NCI-H1105 treated with DMSO at 0.1 percent for 48 hours (cell line): ENCODE results near the gene ZNF385C.
"Not testable (repeated sequence)": the region's sequence is repeated elsewhere in the genome, so short reads cannot be mapped to it uniquely, and the experiment has no call there.

Experiments
- DNase-seq: peaks from one replicate; lab custom pipeline; 2025; lab: John Stamatoyannopoulos, UW

Gene ZNF385C, protein sequence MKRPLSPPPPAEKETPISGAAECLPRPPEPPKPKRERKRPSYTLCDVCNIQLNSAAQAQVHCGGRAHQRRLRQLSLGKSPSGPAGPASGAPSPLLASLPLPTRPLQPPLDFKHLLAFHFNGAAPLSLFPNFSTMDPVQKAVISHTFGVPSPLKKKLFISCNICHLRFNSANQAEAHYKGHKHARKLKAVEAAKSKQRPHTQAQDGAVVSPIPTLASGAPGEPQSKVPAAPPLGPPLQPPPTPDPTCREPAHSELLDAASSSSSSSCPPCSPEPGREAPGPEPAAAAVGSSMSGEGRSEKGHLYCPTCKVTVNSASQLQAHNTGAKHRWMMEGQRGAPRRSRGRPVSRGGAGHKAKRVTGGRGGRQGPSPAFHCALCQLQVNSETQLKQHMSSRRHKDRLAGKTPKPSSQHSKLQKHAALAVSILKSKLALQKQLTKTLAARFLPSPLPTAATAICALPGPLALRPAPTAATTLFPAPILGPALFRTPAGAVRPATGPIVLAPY

DNA sequence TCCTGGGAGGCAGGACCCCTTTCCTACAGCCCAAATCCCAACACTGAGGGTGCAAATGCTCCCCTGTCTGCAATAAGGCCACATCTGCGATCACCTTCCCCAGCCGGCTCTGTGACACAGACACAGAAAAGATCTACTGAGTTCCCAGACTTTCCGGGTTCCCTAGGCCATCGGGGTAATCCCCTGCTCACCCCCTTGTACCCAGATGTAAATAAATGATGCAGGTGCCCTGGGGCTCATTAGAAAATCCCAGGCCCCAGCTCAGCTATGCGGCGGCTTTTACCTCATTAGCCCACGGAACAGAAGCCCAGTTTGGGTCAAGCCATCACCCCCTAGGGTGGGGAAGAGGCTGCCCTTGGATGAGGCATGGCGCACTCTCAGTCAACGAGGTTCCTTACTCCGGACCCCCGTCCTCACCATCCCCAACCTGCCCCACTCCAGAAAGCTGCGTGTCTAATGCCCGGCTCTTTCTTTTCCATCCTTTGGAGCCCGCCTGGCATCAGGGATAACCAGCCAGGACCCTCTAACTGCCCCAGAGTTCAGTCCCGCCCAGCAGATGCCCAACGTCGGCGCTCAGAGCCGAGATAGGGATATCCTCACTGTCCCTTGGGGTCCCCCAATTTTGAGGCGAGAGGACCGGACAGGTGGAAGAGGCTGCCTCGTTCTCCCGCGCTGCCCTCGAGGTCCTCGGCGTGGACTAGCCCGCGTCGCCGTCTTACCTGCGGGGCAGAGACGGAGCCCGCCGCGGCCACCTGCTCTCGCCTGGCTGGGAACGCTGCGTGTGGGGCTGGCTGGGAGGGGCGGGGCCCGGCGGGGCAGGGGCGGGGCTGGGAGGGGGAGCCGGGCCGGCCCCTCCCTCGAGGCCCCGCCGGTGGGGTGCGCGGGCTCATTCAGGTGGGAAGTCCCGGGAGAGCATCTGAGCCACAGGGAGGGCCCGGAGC is at the start of gene ZNF385C:
Gene ZNF385C (minus strand): TSS at position 783 of the 941 bp plus-strand sequence. CDS start 35,417 bp downstream, outside the sequence.
- no peak for DNase-seq

DNA sequence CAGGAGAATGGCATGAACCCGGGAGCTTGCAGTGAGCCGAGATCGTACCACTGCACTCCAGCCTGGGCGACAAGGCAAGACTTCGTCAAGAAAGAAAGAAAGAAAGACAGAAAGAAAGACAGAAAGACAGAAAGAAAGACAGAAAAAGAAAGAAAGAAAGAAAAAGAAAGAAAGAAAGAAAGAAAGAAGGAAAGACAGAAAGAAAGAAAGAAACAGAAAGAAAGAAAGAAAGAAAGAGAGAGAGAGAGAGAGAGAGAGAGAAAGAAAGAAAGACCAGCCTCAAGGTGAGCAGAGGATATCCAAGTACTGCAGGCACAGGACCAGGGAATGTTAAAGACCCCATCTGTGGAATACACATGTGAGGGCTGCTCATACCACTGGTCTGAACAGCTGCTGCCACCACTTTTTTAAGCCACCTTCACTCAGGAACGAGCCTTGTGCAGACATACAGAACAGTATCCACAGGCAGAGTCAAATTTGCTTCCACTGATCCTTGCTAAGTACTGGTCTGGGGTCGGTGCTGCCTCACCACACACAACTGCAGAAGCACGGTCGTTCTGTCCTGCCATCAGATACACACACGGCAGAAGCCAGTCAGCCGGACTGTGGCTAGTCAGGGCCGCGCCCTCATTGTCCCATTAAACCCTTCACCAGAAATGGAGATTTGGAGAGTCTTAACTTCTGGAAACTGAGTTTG is 48.8 kb upstream of the ZNF385C start:
- no peak for DNase-seq

DNA sequence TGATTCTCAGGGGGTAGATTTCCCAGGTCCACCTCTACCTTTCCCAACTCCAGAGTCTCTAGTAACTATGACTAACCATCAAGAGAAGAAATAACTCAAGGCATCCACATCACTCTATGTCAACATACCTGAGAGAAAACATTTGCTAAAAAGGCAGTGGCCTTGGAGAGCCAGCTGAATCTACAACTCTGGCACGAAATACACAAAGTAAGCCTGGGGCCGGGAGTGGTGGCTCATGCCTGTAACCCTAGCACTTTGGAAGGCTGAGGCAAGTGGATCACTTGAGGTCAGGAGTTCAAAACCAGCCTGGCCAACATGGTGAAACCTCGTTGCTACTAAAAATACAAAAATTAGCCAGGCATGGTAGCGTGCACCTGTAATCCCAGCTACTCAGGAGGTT is 44.9 kb upstream of the ZNF385C start:
- not testable (repeated sequence) for DNase-seq

DNA sequence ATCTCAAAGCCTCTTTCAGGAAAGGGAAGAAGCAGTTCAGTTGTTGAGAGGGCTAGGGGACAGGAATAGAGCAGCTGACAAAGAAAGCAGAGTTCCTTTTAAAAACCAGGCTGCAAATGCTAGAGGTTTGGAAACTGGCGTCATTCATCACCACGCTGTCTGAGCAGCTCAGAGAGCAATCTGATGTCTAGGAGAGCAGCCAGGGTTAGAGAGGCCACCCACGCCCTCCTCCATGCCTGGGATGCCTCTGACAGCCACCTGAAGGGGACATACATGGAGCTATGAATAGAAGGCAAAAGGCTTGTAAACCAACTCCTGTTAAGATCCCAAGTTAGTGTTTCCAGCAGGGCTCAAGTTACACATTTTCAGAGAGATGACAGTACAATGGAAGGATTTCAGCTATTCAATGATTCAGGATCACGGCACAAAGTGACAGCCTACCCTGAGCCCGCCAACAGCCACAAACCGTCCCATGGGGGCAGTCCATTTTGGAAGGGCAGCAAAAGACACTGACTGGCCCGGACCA is 44.2 kb upstream of the ZNF385C start:
- DNase-seq: no peak

DNA sequence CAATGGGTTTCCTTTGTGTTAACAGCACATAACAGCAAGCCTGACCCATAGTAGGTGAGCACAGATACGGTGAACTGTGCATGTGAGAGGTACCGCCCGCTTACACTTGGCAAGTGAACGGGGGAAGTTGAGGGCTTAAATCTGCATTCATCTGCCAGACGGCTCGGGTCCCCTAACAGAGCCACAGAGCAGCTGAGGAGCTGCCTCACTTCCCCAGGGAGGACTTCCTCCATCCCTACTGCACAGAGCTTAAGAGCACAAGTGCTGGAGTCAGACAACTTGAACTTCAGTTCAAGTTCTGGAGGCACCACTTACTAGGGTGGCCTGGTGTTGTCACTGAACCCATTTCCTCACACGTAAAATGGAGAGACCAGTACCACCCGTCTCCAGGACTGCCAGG is 43.1 kb upstream of the ZNF385C start:
- DNase-seq: no peak

DNA sequence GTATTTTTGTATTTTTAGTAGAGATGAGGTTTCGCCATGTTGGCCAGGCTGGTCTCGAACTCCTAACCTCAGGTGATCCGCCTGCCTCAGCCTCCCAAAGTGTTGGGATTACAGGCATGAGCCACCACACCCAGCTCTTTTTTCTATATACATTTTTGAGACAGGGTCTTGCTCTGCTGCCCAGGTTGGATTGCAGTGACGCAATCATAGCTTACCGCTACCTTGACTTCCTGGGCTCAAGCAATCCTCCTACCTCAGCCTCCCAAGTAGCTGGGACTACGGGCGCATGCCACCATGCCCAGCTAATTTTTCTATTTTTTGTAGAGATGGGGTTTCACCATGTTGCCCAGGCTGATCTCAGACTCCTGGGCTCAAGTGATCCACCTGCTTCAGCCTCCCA is 42.4 kb upstream of the ZNF385C start:
- not testable (repeated sequence) for DNase-seq

DNA sequence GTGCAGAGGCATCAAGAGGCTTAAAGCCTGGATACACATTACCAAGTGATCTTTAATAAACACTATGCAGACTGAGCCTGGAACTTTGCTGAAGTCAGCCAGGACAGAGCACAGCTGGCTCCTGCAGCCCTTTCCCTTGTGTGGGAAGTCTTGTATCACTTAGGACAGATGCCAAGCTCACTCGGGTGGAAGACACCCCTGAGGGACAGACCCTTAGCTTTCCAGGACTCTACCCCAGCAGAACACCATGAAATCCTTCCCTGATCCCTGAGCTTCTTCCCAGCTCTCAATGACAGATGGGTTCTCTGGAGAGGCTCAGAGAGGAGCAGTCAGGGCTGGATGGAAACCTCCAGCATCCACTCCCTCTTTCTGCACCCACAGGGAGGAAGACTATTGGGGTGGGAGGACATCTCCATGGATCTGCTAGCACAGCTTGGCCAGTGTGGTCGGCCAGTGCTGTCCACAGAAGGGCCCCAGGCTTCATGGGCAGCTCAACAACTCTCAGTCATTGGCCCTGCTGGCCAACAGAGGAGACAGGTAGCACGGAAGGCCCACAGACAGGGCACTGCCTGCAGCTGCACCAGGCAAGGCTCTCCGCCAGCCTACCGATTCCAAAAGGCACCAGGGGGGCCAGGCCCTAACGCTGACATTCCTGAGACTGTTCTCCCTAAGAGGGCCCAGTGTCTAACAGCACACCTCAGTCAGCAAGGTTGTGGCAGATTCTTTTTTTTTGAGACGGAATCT is 40.6 kb upstream of the ZNF385C start:
- DNase-seq: no peak

DNA sequence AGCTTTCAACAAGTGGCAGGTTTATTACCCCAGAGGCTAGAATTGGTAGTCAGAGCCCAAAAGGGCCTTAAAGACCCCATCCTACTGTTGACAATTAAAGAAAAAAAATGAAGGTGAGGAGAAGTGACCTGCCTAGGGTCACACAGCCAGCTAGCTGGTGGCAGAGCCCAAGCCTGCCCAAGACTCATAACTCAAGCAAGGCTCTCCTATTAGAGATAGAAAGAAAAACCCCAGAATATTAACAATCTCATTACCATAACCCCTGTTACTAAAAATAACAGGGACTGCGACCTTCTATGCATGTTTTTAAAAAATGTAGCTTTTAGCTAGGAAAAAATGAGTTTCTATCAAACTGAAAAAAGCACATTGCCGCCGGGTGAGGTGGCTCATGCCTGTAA is 38.4 kb upstream of the ZNF385C start:
- no peak for DNase-seq

DNA sequence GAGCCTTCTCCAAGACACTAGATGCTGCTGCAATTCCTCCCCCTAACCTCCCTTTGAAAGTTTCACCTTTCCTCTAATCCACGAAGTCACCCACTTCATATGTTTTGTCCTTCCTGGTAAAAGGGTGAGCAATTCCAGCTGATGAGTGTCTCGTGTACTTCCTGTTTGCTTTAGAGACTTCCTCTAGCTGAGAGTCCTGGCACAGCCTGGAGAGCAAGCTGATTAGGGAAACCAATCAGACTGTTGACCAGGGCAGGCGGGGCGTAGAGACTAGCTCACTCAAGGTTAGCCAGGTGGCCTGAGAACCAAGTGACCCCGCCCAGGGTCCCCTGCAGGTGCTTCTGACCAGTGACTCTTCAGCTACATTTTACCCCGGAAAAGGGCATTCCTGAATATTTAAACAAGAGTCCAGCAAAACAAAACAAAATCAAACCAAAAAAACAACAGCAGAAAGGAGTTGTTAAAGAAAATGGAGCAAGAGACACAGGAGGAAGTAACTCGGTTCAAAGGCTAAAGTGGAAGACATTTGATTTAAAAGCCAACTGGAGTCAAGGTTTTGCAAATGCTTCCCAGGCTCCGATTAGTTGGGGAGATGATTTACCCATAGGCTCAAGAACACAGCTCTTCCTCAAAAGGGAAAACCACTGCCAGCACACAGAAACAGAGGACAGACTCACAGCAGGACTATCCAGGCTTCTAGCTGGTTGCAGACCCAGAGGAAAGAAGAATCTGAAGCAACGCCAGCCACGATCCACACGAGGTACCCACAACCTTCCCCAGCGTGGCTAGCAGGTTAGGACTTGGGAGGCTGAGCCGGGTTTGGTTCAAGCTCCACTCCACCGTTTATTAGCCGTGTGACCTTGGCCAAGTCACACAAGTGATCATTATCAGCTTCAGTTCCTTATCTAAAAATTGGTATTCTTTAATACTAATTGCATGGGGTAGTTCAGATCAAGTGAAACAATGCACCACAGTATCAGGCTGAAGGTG is 37.7 kb upstream of the ZNF385C start:
- no peak for DNase-seq

DNA sequence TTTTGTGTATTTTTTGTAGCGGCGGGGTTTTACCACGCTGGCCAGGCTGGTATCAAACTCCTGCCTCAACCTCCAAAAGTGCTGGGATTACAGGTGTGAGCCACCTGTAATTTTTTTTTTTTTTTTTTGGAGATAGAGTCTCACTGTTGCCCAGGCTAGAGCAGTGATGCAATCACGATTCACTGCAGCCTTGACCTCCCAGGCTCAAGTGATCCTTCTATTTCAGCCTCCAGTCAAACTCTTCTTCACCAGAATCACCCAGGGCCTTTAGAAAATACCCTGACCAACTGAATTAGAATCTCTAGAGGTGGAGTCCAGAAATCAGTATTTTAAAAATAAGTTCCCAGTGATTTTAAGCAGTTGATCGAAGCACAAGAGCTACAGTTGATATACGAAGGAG is 36.9 kb upstream of the ZNF385C start:
- DNase-seq: no peak

DNA sequence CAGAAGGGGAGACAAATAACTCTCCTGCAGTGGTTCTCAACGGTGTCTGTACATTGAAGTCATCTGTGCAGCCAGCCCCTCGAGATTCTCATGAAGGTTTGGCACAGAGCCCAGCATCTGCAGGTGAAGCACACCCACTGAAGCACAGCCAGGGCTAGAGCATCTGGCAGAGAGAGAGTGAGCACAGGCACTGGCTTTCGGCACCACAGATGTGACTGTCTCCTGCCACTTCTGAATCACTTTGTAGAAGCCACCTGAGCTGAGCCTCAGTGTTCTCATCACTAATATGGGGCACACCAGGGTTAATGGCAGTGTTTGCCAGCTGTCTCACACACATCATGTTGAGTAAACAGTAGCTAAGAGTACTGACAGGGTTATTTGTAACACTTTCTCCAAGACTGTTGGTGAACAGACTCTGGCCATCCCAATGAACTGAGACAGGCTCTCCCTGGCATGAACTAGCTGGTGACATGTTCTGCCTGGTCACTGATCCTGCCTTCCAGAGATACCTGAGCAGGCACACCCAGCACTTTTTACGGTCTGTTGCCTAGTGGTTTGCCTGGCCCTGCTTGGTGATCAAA is 35.3 kb upstream of the ZNF385C start:
- peak; percentile 94 for DNase-seq

DNA sequence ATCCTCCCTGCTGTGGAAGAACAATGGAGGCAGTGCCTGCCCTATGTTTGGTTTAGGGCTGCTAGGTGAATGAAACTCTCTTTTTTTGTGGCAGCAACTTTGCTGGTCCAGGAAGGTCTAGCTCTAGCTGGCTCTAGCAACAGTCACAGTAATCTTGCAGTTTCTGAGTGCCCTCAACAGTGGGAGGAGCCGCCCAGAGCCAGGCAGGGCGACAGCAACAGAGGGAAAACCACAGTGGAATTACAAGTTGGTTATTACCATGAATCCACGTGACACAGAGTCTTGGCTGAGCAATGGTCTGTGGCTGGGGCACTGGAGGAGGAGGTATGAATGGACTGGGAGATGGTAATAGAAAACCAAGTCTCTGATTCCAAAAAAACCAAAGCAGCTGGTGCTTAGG is 34.7 kb upstream of the ZNF385C start:
- peak; percentile 71 for DNase-seq

DNA sequence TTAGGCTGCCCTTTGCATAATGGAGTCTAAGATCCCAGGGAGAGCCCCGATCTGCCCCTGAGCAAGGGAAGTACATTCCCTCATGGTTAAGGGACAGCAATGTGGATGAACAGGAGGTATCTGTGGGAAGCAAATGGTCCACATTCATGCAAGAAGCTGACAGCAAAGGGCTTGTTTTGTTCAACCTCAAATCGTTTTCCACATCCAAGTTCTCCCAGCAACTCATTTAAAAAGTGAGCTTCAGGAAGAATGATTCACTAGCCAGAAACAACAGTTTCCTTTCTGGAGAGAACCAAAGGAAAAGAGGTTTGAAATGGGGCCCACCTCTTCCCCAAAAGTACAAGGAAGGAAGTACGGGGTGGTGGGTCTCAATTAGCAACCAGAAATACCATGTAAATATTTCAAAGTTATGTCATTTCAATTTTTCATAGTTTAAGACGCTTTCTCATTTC is 33.7 kb upstream of the ZNF385C start:
- no peak for DNase-seq

DNA sequence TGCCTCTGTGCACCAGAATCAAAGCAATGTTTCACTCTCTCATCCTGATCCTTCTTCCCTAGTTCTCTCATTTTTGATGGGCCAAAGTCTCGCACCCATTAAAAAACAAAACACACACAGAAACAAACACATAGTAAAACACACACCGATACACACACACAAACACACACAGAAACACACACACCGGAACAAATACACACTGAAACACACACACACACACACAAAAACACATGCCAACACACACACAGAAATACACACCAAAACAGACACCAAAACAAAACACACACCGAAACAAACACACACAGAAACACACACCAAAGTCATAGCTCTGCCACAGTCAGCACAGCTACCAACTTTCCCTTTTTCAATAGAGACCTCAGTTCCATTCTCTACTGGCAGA is 33.0 kb upstream of the ZNF385C start:
- DNase-seq: no peak

DNA sequence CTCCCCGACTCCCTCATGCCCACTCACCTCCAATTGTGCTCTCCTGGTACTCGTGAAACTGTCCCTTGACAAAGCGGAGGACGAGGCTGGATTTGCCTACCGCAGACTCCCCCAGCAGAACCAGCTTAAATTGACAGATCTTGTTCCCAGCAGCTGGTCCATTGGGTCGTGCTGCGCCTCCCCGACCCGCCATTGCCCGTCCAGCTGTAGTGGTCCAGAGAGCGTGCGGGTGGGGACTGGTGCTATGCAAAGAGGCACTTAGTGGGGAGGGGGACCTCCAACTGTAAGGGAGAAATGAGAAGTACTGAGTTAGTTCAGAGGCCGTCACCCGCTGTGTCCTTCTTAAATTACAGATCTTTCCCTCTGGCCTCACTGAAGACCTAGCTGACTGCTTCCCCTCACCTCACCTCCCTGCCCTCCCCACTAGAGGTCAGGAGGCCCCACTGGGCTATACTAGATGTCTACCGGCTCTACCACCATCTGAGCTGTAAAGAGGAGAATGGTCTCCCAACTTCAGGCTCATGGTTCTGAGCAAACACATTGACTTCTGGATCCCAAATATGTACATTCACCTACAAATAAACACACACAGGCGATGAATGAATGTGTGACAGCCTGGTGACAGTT is 32.1 kb upstream of the ZNF385C start:
- DNase-seq: no peak

DNA sequence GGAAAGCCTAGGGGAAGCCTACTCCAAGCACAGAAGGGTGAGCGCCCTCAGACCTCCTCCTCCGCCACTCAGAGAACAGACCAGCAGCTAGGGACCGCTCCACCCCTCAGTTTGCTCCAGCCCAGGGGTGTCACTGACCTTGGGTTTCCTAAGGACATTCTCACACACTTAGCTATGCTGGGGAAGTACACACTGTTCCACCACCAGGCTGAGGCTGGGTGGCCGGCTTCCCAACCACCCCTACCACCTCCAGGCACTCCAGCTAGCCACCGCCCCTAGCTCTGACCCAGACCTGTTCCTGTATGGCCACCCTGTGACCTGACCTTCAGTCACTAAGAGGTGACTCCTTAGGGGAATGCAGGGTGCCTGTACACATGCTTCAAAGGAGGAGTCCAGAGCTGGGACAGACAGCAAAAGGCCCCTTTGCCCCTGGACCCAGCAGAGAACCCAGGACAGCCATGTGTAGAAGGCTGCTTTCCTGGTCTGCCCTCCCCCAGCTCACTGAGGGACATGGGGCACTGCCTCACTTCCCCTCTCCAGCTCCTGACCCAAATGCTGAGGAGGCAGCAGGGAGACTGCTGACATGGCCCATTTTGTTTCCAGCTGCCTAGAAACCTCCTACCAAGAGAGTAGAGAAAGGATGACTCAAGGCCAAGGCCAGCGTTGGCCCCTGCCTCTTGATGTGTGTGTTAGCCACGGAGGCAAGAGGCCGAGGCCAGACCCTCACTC is 31.0 kb upstream of the ZNF385C start:
- no peak for DNase-seq

DNA sequence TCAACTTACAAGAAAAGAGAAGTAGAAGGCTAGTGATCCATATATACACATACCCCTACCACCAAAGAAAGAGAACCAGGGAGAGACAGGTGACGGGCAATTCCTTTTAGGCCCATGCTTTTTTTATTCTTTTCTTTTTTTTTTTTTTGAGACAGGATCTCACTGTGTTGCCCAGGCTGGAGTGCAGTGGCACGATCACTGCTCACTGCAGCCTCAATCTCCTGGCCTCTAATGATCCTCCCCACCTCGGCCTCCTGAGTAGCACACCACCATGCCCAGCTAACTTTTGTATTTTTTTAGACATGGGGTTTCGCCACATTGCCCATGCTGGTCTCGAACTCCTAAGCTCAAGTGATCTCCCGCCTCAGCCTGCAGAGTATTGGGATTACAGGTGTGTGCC is 29.1 kb upstream of the ZNF385C start:
- DNase-seq: no peak

DNA sequence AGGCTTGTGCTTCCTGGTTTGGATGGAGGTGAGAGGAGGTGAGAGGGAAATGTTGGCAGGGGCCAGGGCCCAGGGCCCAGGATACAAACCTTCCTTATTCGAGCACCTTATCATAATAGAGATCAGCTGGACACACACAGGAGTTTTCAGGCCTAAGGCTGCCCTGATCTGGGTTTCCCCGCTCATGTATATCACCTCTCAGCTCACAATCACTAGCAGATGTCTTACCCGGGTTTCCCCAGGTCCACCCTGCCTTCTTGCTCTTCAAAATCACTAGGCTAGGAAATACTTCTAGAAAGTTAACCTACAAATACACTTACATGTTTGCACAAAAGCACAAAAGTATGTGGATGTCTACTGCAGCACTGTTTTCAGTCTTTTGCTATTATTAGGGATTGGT is 28.6 kb upstream of the ZNF385C start:
- DNase-seq: no peak
